Left ventricle myocardium inferior (tissue), 1 donor: ENCODE data around the gene GJA9. TPM values are rescaled to one million over a fixed set of nuclear protein-coding genes. Genes with fewer than 3 reads are reported as not detected.
A peak's percentile ranks its signal among the peaks of the same experiment; 100 is the strongest.

Experiments
- DNase-seq: peaks from one replicate; pipeline ENCODE4 v3.0.0-alpha.2; 2020
- H3K27ac ChIP-seq: fragments of 200-600 bp; replicated peaks from 2 replicates; pipeline ENCODE4 v1.8.0; 2021
- H3K27me3 ChIP-seq: fragments of 200-600 bp; 2 replicates; pipeline ENCODE4 v1.8.0; 2021; ENCODE audit warnings: low read depth
- H3K36me3 ChIP-seq: fragments of 200-600 bp; 2 replicates; pipeline ENCODE4 v1.8.0; 2021
- H3K4me1 ChIP-seq: fragments of 200-600 bp; 2 replicates; pipeline ENCODE4 v1.8.0; 2021
- H3K4me3 ChIP-seq: fragments of 200-600 bp; 2 replicates; pipeline ENCODE4 v1.8.0; 2021; ENCODE audit warnings: mild to moderate bottlenecking, moderate library complexity
- H3K9me3 ChIP-seq: fragments of 200-600 bp; replicated peaks from 2 replicates; pipeline ENCODE4 v1.8.0; 2021
- CTCF ChIP-seq: fragments of 200-600 bp; IDR thresholded peaks from 2 replicates; pipeline ENCODE4 v1.8.0; 2021; ENCODE audit warnings: antibody characterized with exemption, mild to moderate bottlenecking, borderline replicate concordance
- intact Hi-C: fragments of 100-400 bp; cut with micrococcal nuclease; formaldehyde crosslinking; loops from one replicate; pipeline ENCODE4 v1.11.0; 2022
- total RNA-seq: library from RNA; stranded (reverse); fragmentation: NEBNext Ultra II Directional; extraction: Animal tissue kit (Norgen Biotek cat#: 25700); gene quantifications from one replicate; pipeline ENCODE4 v1.2.1, GENCODE V29; 2021
- donor health status: DM: no; HTN: yes; CAD: no; lungs with severe emphysema.

GJA9 gene
- total RNA-seq, 1 donor from 2014 or later = not detected

- intact Hi-C loops = no loop called here
- Histone ChIP-seq H3K4me3 (no peak overlapping the region), H3K4me1 (peaks cover 18% of the 10 kb centered on the region), H3K9me3 (no peaks in the 10 kb centered on the region), H3K27me3 (peaks cover 21% of the 10 kb centered on the region), H3K36me3 (peaks cover 27% of the 10 kb centered on the region), H3K27ac (no peak overlapping the region)
- DNase-seq = no peak
- peak; percentile 88 for TF ChIP-seq CTCF
Observed at GRCh38 chr1:38834937-38835827, 46.2 kb downstream of the GJA9 start.

GRCh38 chr1:38834221-38834782 is 47.1 kb downstream of the GJA9 start:
- no peak for DNase-seq
- intact Hi-C loops = no loop called here
- Histone ChIP-seq H3K4me3 (no peak overlapping the region), H3K27me3 (peaks cover 30% of the 10 kb centered on the region), H3K4me1 (peaks cover 9% of the 10 kb centered on the region), H3K9me3 (no peaks in the 10 kb centered on the region), H3K36me3 (peaks cover 23% of the 10 kb centered on the region), H3K27ac (no peak overlapping the region)
- no peak for TF ChIP-seq CTCF

GRCh38 chr1:38833146-38833545 is 48.2 kb downstream of the GJA9 start:
- no peak for TF ChIP-seq CTCF
- H3K4me3 ChIP-seq = no peak overlapping the region
- no peaks in the 10 kb centered on the region for H3K9me3 ChIP-seq
- no peaks in the 10 kb centered on the region for H3K4me1 ChIP-seq
- H3K36me3 ChIP-seq = peaks cover 11% of the 10 kb centered on the region
- H3K27ac ChIP-seq = no peak overlapping the region
- no peak for DNase-seq
- intact Hi-C loops = no loop called here
- H3K27me3 ChIP-seq = peaks cover 40% of the 10 kb centered on the region

GRCh38 chr1:38832370-38832734 is 49.0 kb downstream of the GJA9 start:
- peaks cover 3% of the 10 kb centered on the region for H3K36me3 ChIP-seq
- no peak for DNase-seq
- H3K4me3 ChIP-seq = no peak overlapping the region
- TF ChIP-seq CTCF = no peak
- H3K27ac ChIP-seq = no peak overlapping the region
- intact Hi-C loops = no loop called here
- H3K27me3 ChIP-seq = peaks cover 48% of the 10 kb centered on the region
- no peaks in the 10 kb centered on the region for H3K9me3 ChIP-seq
- H3K4me1 ChIP-seq = no peaks in the 10 kb centered on the region

GRCh38 chr1:38831731-38832369 is 49.5 kb downstream of the GJA9 start:
- H3K4me1 ChIP-seq = no peaks in the 10 kb centered on the region
- DNase-seq = no peak
- H3K36me3 ChIP-seq = no peaks in the 10 kb centered on the region
- H3K27ac ChIP-seq = no peak overlapping the region
- intact Hi-C loops = no loop called here
- no peak for TF ChIP-seq CTCF
- peaks cover 51% of the 10 kb centered on the region for H3K27me3 ChIP-seq
- no peak overlapping the region for H3K4me3 ChIP-seq
- H3K9me3 ChIP-seq = no peaks in the 10 kb centered on the region
